K562 (cell line): ENCODE data around the gene DRAXIN. TPM values are rescaled to one million over a fixed set of nuclear protein-coding genes. Genes with fewer than 3 reads are reported as not detected.

Source experiments
- ASH1L ChIP-seq: fragments of 450-650 bp; IDR thresholded peaks from 2 replicates; pipeline ENCODE4 v1.6.1; 2018; ENCODE audit warnings: borderline replicate concordance, mild to moderate bottlenecking, low read depth; ENCODE audit not compliant: partially characterized antibody
- CAMTA2 ChIP-seq: fragments of 250-450 bp; sonication (Bioruptor Pico); conservative IDR thresholded peaks from 2 replicates; pipeline ENCODE4 v1.5.1; 2022
- CBX1 ChIP-seq: sonication (generic); IDR thresholded peaks from 2 replicates; pipeline ENCODE4 v1.6.1; 2016; ENCODE audit warnings: antibody characterized with exemption, low read depth, mild to moderate bottlenecking
- COPS2 ChIP-seq: fragments of 450-650 bp; conservative IDR thresholded peaks from 2 replicates; pipeline ENCODE4 v1.6.1; 2016; ENCODE audit warnings: mild to moderate bottlenecking, moderate library complexity
- HIVEP1 ChIP-seq: fragments of 250-450 bp; sonication (Bioruptor Pico); IDR thresholded peaks from 2 replicates; pipeline ENCODE4 v1.4.0; 2020; ENCODE audit warnings: mild to moderate bottlenecking
- HLTF ChIP-seq: fragments of 450-650 bp; IDR thresholded peaks from 2 replicates; pipeline ENCODE4 v1.6.1; 2016
- MTA3 ChIP-seq: fragments of 450-650 bp; formaldehyde crosslinking; IDR thresholded peaks from 2 replicates; pipeline ENCODE4 v1.6.1; 2017; ENCODE audit warnings: mild to moderate bottlenecking, borderline replicate concordance
- NR4A1 ChIP-seq, 2 experiments: fragments of 250-450 bp in 1 of 2; fragments of 450-650 bp in 1 of 2; sonication (Bioruptor Pico) in 1 of 2; IDR thresholded peaks; 2 replicates each; pipeline versions ENCODE4 v1.4.0 to v1.6.1; 2016 to 2020; ENCODE audit warnings: mild to moderate bottlenecking in 2 of 2, missing compliant biosample characterization in 1 of 2, missing genetic modification characterization in 1 of 2, moderate library complexity in 1 of 2
- POLR3A ChIP-seq: IDR thresholded peaks from 2 replicates; pipeline ENCODE4 v1.6.1; 2011; ENCODE audit warnings: borderline replicate concordance, mild to moderate bottlenecking, moderate library complexity; ENCODE audit not compliant: insufficient read length, insufficient read depth; ENCODE audit errors: extremely low read depth
- STAG1 ChIP-seq: sonication (generic); formaldehyde crosslinking; IDR thresholded peaks from 2 replicates; pipeline ENCODE4 v1.5.0; 2020; ENCODE audit warnings: missing genetic modification reagents, borderline replicate concordance
- ZBED1 ChIP-seq: IDR thresholded peaks from 2 replicates; pipeline ENCODE4 v1.6.1; 2014
- ZEB2 ChIP-seq: fragments of 450-650 bp; IDR thresholded peaks from 2 replicates; pipeline ENCODE4 v1.6.1; 2016
- ZKSCAN3 ChIP-seq: fragments of 250-450 bp; sonication (Bioruptor Pico); IDR thresholded peaks from 2 replicates; pipeline ENCODE4 v1.4.0; 2020
- ZNF507 ChIP-seq: conservative IDR thresholded peaks from 2 replicates; pipeline ENCODE4 v1.6.1; 2017; ENCODE audit warnings: missing genetic modification characterization, missing compliant biosample characterization
- ZNF644 ChIP-seq: fragments of 200-800 bp; sonication (Bioruptor generic); IDR thresholded peaks from 2 replicates; pipeline ENCODE4 v1.6.1; 2016; ENCODE audit warnings: low read depth, missing genetic modification characterization, missing compliant biosample characterization
- polyA plus RNA-seq, 8 experiments: library from polyadenylated mRNA; depleted of rRNA in 4 of 8; stranded (reverse) in 5 of 8; unstranded in 3 of 8; fragments of >200 nt; fragmentation: Nextera tagmentation in 2 of 8; fragmentation: Illumina TruSeq in 1 of 8; extraction: Ambion mirVana in 2 of 8; extraction: Trizol in 1 of 8; gene quantifications; 2 replicates each; pipeline versions ENCODE4 v1.2.1 to v1.2.3, GENCODE V29; 2011 to 2014; ENCODE audit warnings: inconsistent platforms in 1 of 8, missing spikeins in 1 of 8
- total RNA-seq, 7 experiments: library from RNA; depleted of rRNA in 6 of 7; stranded (reverse); fragments of >200 nt in 6 of 7; fragmentation: Illumina TruSeq in 2 of 7; extraction: Trizol in 2 of 7; gene quantifications; 2 replicates each; pipeline versions ENCODE4 v1.2.1 to v1.2.3, GENCODE V29; 2011 to 2021; ENCODE audit warnings: low replicate concordance in 1 of 7
- TF ChIP-seq, protein P1 (sequence below): fragments of 450-650 bp; IDR thresholded peaks from 2 replicates; pipeline ENCODE4 v1.6.1; 2018; ENCODE audit not compliant: partially characterized antibody
- TF ChIP-seq, protein P2 (sequence below): sonication (generic); formaldehyde crosslinking; IDR thresholded peaks from 2 replicates; pipeline ENCODE4 v1.8.0; 2022; ENCODE audit warnings: mild to moderate bottlenecking, missing genetic modification reagents
- TF ChIP-seq, protein P3 (sequence below), 2 experiments: fragments of 450-650 bp in 1 of 2; sonication (generic) in 1 of 2; formaldehyde crosslinking; conservative IDR thresholded peaks; 2 replicates each; pipeline versions ENCODE4 v1.4.0 to v1.8.1; 2020 to 2022; ENCODE audit warnings: mild to moderate bottlenecking in 1 of 2, missing genetic modification reagents in 1 of 2

The DRAXIN gene
- total and polyA plus RNA-seq, 9 of the 15 experiments (the other 6 are each of a cell fraction or from before 2014, with no cell fraction given), result 0.01 to 0.04 (median 0.01) TPM; not detected in 6

DNA sequence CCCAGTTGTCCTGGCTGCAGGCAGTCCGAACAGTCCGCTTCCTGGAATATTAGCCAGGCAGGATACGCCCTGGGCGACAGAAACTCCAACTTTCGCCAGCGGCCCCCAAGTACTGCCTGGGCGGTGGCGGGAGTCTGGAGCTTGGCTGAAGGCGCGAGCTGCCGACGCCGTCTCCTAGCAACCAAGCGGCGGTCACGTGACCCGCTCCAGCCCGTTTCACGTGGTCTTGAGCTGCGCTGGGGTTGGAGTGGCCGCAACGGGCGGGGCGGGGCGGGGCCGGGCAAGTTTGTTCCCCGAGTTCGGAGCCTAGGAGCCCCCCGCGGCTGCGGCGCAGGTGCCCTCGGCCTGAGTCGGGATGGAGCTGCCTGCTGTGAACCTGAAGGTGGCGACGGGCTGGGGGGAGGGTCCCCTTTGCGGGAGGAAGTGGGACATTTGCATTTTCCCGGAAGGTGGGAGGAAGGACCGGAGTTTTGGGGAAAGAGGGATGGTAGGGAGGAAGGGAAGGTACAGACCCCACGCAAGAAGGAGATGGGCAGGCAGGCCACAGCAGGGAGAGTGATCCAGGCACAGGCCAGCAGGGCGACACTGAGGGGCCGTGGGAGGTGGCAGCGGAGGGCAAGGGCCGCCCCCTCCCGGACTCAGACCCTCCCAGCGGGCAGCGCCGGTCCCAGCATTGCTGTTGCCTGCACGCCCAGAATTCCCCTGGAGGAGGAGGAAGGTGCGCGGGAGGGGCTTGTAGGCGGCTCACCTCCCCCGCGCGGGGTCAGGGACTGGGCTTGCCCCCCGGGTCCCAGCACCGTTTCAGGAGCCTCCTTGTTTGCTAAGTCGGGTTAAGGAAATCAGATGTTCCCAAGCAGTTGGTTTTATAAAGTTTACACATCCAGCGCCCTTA, 44.6 kb downstream of the DRAXIN start, which contains the start of gene AGTRAP (continued):
- TF ChIP-seq, protein P1, sequence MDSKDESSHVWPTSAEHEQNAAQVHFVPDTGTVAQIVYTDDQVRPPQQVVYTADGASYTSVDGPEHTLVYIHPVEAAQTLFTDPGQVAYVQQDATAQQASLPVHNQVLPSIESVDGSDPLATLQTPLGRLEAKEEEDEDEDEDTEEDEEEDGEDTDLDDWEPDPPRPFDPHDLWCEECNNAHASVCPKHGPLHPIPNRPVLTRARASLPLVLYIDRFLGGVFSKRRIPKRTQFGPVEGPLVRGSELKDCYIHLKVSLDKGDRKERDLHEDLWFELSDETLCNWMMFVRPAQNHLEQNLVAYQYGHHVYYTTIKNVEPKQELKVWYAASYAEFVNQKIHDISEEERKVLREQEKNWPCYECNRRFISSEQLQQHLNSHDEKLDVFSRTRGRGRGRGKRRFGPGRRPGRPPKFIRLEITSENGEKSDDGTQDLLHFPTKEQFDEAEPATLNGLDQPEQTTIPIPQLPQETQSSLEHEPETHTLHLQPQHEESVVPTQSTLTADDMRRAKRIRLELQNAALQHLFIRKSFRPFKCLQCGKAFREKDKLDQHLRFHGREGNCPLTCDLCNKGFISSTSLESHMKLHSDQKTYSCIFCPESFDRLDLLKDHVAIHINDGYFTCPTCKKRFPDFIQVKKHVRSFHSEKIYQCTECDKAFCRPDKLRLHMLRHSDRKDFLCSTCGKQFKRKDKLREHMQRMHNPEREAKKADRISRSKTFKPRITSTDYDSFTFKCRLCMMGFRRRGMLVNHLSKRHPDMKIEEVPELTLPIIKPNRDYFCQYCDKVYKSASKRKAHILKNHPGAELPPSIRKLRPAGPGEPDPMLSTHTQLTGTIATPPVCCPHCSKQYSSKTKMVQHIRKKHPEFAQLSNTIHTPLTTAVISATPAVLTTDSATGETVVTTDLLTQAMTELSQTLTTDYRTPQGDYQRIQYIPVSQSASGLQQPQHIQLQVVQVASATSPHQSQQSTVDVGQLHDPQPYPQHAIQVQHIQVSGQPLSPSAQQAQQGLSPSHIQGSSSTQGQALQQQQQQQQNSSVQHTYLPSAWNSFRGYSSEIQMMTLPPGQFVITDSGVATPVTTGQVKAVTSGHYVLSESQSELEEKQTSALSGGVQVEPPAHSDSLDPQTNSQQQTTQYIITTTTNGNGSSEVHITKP, result peak; percentile 82
- TF ChIP-seq ZNF644 (tag) (0 out of 2 replicates have a peak, but pooled peaks have one; percentile 15), CAMTA2 (CRISPR knock-in tag) (no peak), ZKSCAN3 (CRISPR knock-in tag) (no peak), ZBED1 (no peak), ASH1L (no peak), HLTF (peak; percentile 88), NR4A1 (CRISPR knock-in tag; IDR thresholded peaks at IDR 0.05) (peak; percentile 83; the same call in 1 of the 2 replicates), NR4A1 (tag; IDR thresholded peaks at IDR 0.05) (no peak), ZEB2 (peak; percentile 59), ZNF507 (tag) (no peak), POLR3A (no peak), HIVEP1 (CRISPR knock-in tag) (no peak), COPS2 (no peak), CBX1 (no peak), MTA3 (peak; percentile 89; the same call in 1 of the 2 replicates), STAG1 (CRISPR knock-in tag) (no peak)
- TF ChIP-seq, protein P2, sequence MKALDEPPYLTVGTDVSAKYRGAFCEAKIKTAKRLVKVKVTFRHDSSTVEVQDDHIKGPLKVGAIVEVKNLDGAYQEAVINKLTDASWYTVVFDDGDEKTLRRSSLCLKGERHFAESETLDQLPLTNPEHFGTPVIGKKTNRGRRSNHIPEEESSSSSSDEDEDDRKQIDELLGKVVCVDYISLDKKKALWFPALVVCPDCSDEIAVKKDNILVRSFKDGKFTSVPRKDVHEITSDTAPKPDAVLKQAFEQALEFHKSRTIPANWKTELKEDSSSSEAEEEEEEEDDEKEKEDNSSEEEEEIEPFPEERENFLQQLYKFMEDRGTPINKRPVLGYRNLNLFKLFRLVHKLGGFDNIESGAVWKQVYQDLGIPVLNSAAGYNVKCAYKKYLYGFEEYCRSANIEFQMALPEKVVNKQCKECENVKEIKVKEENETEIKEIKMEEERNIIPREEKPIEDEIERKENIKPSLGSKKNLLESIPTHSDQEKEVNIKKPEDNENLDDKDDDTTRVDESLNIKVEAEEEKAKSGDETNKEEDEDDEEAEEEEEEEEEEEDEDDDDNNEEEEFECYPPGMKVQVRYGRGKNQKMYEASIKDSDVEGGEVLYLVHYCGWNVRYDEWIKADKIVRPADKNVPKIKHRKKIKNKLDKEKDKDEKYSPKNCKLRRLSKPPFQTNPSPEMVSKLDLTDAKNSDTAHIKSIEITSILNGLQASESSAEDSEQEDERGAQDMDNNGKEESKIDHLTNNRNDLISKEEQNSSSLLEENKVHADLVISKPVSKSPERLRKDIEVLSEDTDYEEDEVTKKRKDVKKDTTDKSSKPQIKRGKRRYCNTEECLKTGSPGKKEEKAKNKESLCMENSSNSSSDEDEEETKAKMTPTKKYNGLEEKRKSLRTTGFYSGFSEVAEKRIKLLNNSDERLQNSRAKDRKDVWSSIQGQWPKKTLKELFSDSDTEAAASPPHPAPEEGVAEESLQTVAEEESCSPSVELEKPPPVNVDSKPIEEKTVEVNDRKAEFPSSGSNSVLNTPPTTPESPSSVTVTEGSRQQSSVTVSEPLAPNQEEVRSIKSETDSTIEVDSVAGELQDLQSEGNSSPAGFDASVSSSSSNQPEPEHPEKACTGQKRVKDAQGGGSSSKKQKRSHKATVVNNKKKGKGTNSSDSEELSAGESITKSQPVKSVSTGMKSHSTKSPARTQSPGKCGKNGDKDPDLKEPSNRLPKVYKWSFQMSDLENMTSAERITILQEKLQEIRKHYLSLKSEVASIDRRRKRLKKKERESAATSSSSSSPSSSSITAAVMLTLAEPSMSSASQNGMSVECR (CRISPR knock-in tag), result peak; percentile 96
- TF ChIP-seq, protein P3, sequence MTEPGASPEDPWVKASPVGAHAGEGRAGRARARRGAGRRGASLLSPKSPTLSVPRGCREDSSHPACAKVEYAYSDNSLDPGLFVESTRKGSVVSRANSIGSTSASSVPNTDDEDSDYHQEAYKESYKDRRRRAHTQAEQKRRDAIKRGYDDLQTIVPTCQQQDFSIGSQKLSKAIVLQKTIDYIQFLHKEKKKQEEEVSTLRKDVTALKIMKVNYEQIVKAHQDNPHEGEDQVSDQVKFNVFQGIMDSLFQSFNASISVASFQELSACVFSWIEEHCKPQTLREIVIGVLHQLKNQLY (CRISPR knock-in tag; conservative IDR thresholded peaks at IDR 0.05), result peak; percentile 17 to 26; a peak in 1 of 4 replicates
